Stimulated activated CD8-positive, alpha-beta memory T cell treated with anti-CD3 and anti-CD28 coated beads, Interleukin-12 subunit alpha, Interleukin-12 subunit beta, amount 100 ng/mL, for 24 hours (primary cell): Measurements from ENCODE around the gene SH3RF3.

Experiments
- DNase-seq: peaks from one replicate; pipeline ENCODE4 v3.0.0-alpha.2; 2020; ENCODE audit errors: extremely low read depth

The SH3RF3 gene

GRCh38 chr2:109332880-109333279, 203.9 kb downstream of the SH3RF3 start:
- no peak for DNase-seq

GRCh38 chr2:109333414-109334210, 204.6 kb downstream of the SH3RF3 start:
- no peak for DNase-seq

GRCh38 chr2:109335631-109336176, 206.7 kb downstream of the SH3RF3 start:
- DNase-seq, result no peak

DNA sequence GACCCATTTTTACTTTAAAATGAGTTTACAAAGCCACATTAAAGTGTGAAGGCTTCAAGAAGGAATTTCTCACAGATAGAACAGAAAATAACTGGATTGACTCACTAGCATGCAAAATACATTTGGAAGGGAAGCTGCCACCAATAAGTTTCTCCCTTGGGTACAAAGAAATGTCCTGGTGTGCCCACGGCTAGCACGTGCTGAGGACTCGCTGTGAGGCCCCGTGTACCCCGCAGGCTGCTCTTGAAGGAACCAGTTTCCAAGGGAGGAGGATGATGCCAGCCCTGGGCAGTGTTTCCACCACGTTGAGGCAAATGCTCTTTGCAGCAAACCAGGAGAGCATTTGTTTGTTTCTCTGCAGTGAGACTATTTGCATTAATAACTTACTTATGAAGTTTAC, 207.3 kb downstream of the SH3RF3 start:
- no peak for DNase-seq

DNA sequence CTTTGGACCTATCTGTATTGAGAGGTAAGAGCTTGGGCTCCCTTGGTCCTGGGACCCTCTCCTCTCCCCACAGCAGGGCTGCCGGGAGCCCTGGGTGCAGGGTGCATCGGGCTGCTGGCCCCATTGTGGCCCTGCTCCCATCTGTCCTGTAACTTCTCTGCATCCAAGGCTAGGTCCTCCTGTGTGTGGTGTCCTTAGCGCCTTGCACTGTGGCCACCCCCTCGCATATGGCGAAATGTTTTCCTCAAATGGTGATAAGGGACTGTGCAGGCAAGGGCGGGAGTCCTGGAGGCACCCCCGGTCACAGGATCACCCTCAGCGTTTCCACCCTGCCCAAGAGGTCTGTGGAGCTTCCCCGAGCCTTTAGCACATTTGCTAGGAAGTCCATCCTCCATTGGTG, 208.2 kb downstream of the SH3RF3 start:
- no peak for DNase-seq

DNA sequence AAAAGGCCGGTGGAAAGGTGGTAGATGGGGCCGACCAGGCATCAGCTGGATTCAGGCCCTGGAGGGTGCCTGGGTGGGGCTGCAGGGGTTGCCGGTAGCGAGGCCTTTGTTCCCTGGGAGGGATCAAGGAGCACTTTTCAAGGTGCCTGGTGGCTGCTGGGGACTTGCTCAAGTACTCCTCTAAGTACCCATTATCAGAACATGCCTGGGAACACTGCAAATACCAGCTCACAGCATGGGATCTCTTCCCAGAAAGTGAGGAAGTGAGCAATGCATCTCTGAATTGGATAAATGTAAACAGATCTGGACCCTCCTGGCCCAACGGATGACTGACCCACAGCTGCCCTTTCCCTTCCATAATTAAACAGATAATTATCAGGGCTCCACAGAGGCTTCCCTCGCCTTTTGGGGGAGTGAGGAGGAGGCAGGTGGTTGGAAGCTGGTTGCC, 210.5 kb downstream of the SH3RF3 start:
- DNase-seq, result no peak

DNA sequence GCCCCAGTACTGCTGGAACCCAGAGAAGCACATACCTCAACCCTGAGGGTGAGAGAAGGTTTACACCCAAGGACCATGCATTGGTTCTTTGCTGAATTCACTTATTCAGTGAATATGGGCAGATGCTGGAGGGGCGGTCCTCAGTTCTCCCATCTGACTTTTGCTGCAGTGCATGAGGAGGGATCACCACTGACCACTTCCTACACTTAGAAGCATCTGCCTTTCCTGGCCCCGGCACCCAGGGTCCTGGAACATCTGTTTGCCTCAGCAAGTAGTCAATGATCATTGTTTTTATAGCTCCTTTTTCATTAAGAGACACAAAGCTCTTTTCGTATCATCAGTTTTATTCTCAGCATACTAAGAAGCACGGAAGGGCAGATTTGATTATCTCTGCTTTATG, 211.4 kb downstream of the SH3RF3 start:
- no peak for DNase-seq

DNA sequence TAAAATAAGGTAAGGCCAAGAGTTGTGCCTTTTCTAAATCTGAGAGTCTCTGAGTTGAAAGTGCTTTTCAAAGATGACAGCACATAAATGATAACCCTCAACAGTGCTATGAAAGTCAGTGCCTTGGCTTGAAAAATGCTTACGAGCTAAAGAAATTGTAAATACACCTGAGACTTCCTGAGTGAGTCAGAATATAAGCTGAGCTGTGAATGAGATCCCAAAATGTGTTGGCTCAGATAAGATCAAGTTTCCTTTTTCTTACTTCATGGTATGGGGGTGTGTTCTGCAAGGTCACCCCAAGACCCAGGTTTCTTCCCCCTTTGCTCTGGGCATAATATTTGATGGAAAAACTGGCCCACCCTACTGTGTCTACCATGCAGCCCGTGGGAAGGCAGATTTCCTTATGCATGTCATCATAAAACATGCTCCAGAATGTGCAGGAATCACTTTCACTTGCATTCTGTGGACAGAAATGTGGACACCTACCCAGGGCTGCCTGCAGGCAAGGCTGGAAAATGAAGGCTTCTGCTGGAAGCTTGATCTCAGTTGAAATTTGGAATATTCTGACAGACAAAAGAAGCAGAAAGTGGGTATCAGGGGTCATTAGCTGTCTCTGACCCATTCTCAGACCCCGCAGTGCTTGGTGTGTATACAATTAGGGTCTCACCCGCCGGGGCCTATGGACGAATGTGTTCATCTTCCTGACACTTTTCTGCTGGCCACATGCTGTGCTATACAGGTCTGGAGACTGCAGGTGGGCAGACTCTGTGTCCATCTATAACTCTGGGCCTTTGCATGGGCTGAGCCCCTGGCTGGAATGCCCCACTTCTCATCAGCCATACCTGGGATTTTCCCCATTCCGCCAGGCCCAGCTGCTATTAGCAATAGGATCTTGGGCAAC, 212.6 kb downstream of the SH3RF3 start:
- no peak for DNase-seq

DNA sequence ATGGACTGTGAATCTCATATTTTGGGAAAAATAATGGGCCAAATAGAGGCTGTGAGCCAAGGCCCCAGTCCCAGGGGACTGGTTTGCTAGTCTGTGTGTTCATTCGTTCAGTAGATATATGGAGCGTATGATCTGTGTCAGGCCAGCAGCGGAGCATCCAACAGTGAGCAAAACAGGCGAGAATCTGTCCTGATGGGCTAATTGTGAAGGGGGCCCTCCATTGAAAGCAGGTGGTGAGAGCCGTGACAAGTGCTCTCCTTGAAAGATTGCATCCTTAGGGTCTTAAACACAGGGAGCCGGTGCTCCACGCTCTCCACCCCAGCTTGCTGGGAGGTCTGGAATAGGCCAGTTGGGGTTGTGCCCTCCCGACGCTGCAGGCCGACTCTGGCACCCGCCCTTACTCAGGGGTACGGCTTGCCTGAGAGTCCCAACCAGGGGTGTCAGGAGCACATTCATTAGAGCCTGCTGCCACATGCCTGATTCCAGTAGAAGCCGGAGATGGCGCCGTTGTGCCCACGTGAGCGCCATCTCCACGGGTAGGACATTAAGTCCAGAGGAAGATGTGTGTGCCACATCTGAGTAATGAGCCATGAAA, 213.3 kb downstream of the SH3RF3 start:
- DNase-seq, result no peak

DNA sequence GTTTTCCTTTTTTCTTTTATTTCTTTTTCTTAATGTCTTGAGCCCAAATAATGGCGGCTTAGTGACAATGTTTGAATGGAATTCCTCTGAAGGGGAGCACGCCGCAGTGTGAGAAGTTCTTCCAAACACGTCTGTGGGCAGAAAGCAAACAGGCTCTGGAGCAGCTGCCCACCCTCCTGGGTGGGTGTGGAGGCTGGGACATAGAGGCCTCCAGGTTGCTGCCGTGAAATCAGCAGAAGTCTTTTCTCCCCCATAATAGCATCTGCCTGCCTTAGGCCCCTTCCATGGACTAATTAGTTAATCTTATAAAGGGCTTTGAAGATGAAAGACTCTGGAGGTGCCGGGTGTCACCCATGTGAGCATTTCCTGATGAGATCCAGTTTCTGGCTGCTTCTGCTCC, 213.9 kb downstream of the SH3RF3 start:
- no peak for DNase-seq

GRCh38 chr2:109343460-109343859, 214.5 kb downstream of the SH3RF3 start:
- no peak for DNase-seq

DNA sequence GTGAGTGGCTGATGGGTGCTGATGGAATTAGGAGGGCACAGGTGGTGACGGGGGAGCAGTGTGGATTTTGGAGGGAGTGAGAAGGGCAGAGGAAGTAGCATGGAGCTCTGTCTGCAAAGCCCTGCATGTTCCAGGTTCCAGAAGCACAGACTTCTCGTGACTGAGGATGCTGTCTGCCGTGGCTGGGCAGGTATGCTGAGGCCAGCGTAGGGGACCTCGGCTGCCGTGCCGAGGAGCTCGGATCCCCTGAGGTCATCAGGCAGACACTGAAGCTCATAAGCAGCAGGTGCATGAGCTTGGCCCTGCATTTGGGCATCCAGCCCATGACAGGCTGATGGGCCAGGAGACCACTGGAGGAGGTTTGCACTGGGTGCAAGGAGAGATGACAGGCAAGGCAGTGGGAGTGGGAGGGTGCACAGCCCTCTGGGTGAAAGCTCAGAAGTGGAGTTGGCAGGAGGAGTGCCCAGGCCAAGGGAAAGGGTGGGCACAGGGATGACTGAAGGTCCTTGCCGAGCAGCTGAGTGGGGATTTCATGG, 215.3 kb downstream of the SH3RF3 start:
- no peak for DNase-seq

GRCh38 chr2:109345091-109345490, 216.1 kb downstream of the SH3RF3 start:
- DNase-seq, result no peak

GRCh38 chr2:109345653-109346480, 216.9 kb downstream of the SH3RF3 start:
- DNase-seq, result no peak

DNA sequence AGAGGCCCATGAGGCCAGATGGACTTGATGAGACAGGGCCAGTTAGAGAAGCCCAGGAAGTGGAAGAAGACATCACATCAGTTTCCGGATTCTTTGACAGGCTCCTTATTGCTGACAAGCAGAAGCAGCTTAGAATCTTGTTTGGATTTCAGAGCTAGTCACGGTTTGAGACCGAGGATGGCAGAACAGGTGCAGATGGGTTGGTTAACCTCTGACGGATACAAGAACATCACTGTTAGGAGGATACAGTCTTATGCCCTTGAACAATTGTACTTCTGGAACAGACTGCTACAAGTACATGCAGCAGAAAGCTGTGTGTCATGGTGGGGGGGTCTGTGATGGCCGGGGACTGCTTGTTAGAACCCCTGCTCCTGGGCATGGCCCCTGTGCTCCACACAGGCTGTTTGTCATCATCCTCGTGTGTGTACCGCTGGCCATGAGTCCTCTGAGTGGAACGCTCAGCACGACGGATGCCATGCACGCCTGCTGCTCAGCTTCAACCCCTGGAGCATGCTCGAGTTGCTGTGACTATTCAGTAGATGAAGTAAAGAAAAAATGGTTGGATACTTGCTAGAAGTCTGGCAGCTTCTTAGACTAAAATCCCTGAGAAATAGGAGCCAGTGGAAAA, 217.7 kb downstream of the SH3RF3 start:
- no peak for DNase-seq

- no peak for DNase-seq
Measured at GRCh38 chr2:109347626-109348025, 218.6 kb downstream of the SH3RF3 start.

GRCh38 chr2:109348190-109348589, 219.2 kb downstream of the SH3RF3 start:
- no peak for DNase-seq

- DNase-seq, result no peak
Measured at GRCh38 chr2:109348671-109349502, 219.9 kb downstream of the SH3RF3 start.
